HepG2 (cell line): Measurements from ENCODE around the gene SNHG17. TPM values are rescaled to one million over a fixed set of nuclear protein-coding genes. Genes with fewer than 3 reads are reported as not detected.
A peak's percentile ranks its signal among the peaks of the same experiment; 100 is the strongest.

Experiments used
- ATAC-seq: fragments of 200-7000 bp; cut with Tn5 transposase; 3 replicates; pipeline ENCODE4 v1.9.1; 2020; ENCODE audit warnings: mild to moderate bottlenecking, moderate library complexity
- BruUV-seq: library from RNA; stranded (reverse); fragments of 400-500 nt; replicated peaks from 2 replicates; lab custom pipeline; 2021; lab: Mats Ljungman, UMichigan
- CTCF ChIA-PET: fragments of 300-600 bp; formaldehyde crosslinking; extraction: SDS; loops from one replicate; lab custom pipeline; 2021; ENCODE audit warnings: low total read pairs, inconsistent platforms, low intra/inter-chr PET ratio; lab: Yijun Ruan, JAX
- POLR2A ChIA-PET: fragments of 350-600 bp; sonication (Branson Sonifier 250); formaldehyde crosslinking; loops from one replicate; lab custom pipeline; 2020; ENCODE audit warnings: antibody characterized with exemption, inconsistent platforms; lab: Yijun Ruan, JAX
- DNase-seq: peaks from one replicate; pipeline ENCODE4 v3.0.0-alpha.2; 2015; ENCODE audit warnings: low spot score
- FAIRE-seq: peaks from 3 replicates; lab custom pipeline; 2011; peaks lifted over from hg19 to GRCh38; lab: Jason Lieb, UNC
- H2AFZ ChIP-seq: one replicate; pipeline ENCODE4 v1.6.1; 2011; ENCODE audit warnings: low read length, inconsistent platforms
- H3K27ac ChIP-seq: fragments of 300-600 bp; 3 replicates; pipeline ENCODE4 v1.8.0; 2011; ENCODE audit warnings: mixed run types, mild to moderate bottlenecking, mixed read lengths, low read length, inconsistent platforms; ENCODE audit not compliant: insufficient read depth; ENCODE audit errors: extremely low read length
- H3K27me3 ChIP-seq, 2 experiments: fragments of 200-600 bp in 1 of 2; 2 replicates in 1 of 2; 3 replicates in 1 of 2; pipeline versions ENCODE4 v1.6.0 to v1.8.0; 2011; ENCODE audit warnings: low read length in 2 of 2, mild to moderate bottlenecking in 2 of 2, moderate library complexity in 2 of 2, inconsistent platforms in 1 of 2; ENCODE audit not compliant: insufficient read depth in 2 of 2, control insufficient read depth in 1 of 2
- H3K36me3 ChIP-seq, 2 experiments: fragments of 200-600 bp in 1 of 2; replicated peaks in 1 of 2; 2 replicates in 1 of 2; 3 replicates in 1 of 2; pipeline versions ENCODE4 v1.5.1 to v1.8.0; 2011; ENCODE audit warnings: low read length in 2 of 2, inconsistent platforms in 1 of 2; ENCODE audit not compliant: insufficient read depth in 2 of 2, control insufficient read depth in 1 of 2
- H3K4me1 ChIP-seq: 2 replicates; pipeline ENCODE4 v1.5.1; 2012; ENCODE audit warnings: low read length, inconsistent platforms; ENCODE audit not compliant: insufficient read depth
- H3K4me2 ChIP-seq: 2 replicates; pipeline ENCODE4 v1.6.0; 2011; ENCODE audit warnings: low read depth, low read length, inconsistent platforms
- H3K4me3 ChIP-seq, 3 experiments: fragments of 200-600 bp in 1 of 3; sonication (generic), shearing (Covaris generic) in 1 of 3; replicated peaks in 1 of 3; 2 replicates each; pipeline ENCODE4 v1.5.1; 2011 to 2016; ENCODE audit warnings: low read length in 3 of 3, inconsistent platforms in 2 of 3, low read depth in 2 of 3, mild to moderate bottlenecking in 2 of 3, control low read depth in 1 of 3, mixed read lengths in 1 of 3; ENCODE audit not compliant: insufficient read depth in 1 of 3
- H3K79me2 ChIP-seq: one replicate; pipeline ENCODE4 v1.6.1; 2011; ENCODE audit warnings: low read length, inconsistent platforms; ENCODE audit not compliant: insufficient read depth
- H3K9ac ChIP-seq: 2 replicates; pipeline ENCODE4 v1.6.0; 2011; ENCODE audit warnings: mild to moderate bottlenecking, low read depth, low read length, inconsistent platforms; ENCODE audit not compliant: insufficient read depth
- H3K9me3 ChIP-seq: 2 replicates; pipeline ENCODE4 v1.5.1; 2012; ENCODE audit warnings: mild to moderate bottlenecking, low read length
- H4K20me1 ChIP-seq: 2 replicates; pipeline ENCODE4 v1.6.0; 2011; ENCODE audit warnings: inconsistent platforms, mild to moderate bottlenecking, low read length, moderate library complexity; ENCODE audit not compliant: insufficient read depth
- HCFC1 ChIP-seq: fragments of 150-350 bp; IDR thresholded peaks from 2 replicates; pipeline ENCODE4 v1.6.1; 2014; ENCODE audit warnings: low read depth, low read length
- MAFK ChIP-seq, 2 experiments: IDR thresholded peaks in 1 of 2; conservative IDR thresholded peaks in 1 of 2; 2 replicates each; pipeline ENCODE4 v1.6.1; 2011; ENCODE audit warnings: improper control_type of control experiment in 2 of 2, low read length in 2 of 2
- PHF20 ChIP-seq: sonication (generic); formaldehyde crosslinking; IDR thresholded peaks from 2 replicates; pipeline ENCODE4 v1.5.0; 2020; ENCODE audit warnings: mild to moderate bottlenecking, missing genetic modification reagents
- ZGPAT ChIP-seq: IDR thresholded peaks from 2 replicates; pipeline ENCODE4 v1.6.1; 2016; ENCODE audit warnings: mild to moderate bottlenecking
- ZKSCAN1 ChIP-seq: fragments of 150-350 bp; IDR thresholded peaks from 2 replicates; pipeline ENCODE4 v1.6.1; 2014; ENCODE audit warnings: low read length
- ZNF343 ChIP-seq: sonication (generic); formaldehyde crosslinking; IDR thresholded peaks from 2 replicates; pipeline ENCODE4 v1.4.0; 2020; ENCODE audit warnings: mild to moderate bottlenecking, missing genetic modification reagents
- ZNF724P ChIP-seq: sonication (generic); formaldehyde crosslinking; IDR thresholded peaks from 2 replicates; pipeline ENCODE4 v1.8.0; 2022; ENCODE audit warnings: missing genetic modification reagents, borderline replicate concordance
- WGBS: methylation state at CpG from one replicate; pipeline ENCODE4 v1.1.6; 2017; ENCODE audit warnings: low lambda C conversion rate; 5-methylcytosine and 5-hydroxymethylcytosine counted together
- in situ Hi-C: cut with HindIII; loops from 2 replicates; pipeline ENCODE4 v1.10.0; 2017; ENCODE audit warnings: low pct_unique_long_range_greater_than_20kb; ENCODE audit not compliant: extremely low pct_ligation_motif_present
- intact Hi-C: fragments of 100-400 bp; cut with micrococcal nuclease; formaldehyde crosslinking; loops from one replicate; pipeline ENCODE4 v1.10.0; 2022; ENCODE audit not compliant: unreplicated experiment
- polyA plus RNA-seq, 8 experiments: library from polyadenylated mRNA; depleted of rRNA in 3 of 8; stranded (reverse) in 7 of 8; unstranded in 1 of 8; fragments of >200 nt; fragmentation: Illumina TruSeq in 4 of 8; extraction: Trizol in 4 of 8; gene quantifications; 2 replicates each; pipeline versions ENCODE4 v1.2.1 to v1.2.3, GENCODE V29; 2011 to 2016; ENCODE audit warnings: low read depth in 4 of 8, missing spikeins in 1 of 8, mixed read lengths in 1 of 8; ENCODE audit not compliant: insufficient read depth in 1 of 8
- total RNA-seq, 5 experiments: library from RNA; depleted of rRNA; stranded (reverse); fragments of >200 nt; fragmentation: Illumina TruSeq; extraction: Trizol; gene quantifications; 2 replicates each; pipeline ENCODE4 v1.2.3, GENCODE V29; 2016; ENCODE audit warnings: low read depth in 1 of 5

The SNHG17 gene
- total and polyA plus RNA-seq, 2 of the 13 experiments (the other 11 are each of a cell fraction or from before 2014, with no cell fraction given) = 26.2 to 41.2 TPM

GRCh38 chr20:38414769-38415450 is 20.2 kb downstream of the SNHG17 start:
- TF ChIP-seq PHF20 (no peak), MAFK (conservative IDR thresholded peaks at IDR 0.05 in 1 of 2, IDR thresholded peaks at IDR 0.05 in 1 of 2; ENCODE audit: low read length in 2 of 2) (peak; percentile 53 to 55)
- Histone ChIP-seq H3K9ac (no peak overlapping the region), H4K20me1 (peaks cover 5% of the 10 kb centered on the region; the same call in 1 of the 2 replicates), H3K36me3 (peaks cover 16 to 22% of the 10 kb centered on the region in 2 experiments), H3K4me1 (no peaks in the 10 kb centered on the region), H3K79me2 (no peaks in the 10 kb centered on the region), H3K4me2 (no peak overlapping the region), H2AFZ (no peak overlapping the region), H3K27ac (no peak overlapping the region), H3K27me3 (no peaks in the 10 kb centered on the region), H3K4me3 (no peak overlapping the region), H3K9me3 (no peaks in the 10 kb centered on the region)
- no peak for ATAC-seq
- ChIA-PET CTCF (no interaction called here), POLR2A (interaction anchor here (7.7 kb wide), 1 partner anchor 18 kb away, joined by 45 read pairs; the partner anchor contains the start of gene SNHG17)
- in situ Hi-C loops = loop anchor here (5.0 to 25.0 kb wide), 2 partner anchors 188 to 353 kb away; no protein-coding TSS in a partner anchor
- BruUV-seq = no TSS peak
- no peak for FAIRE-seq
- DNase-seq = no peak
- intact Hi-C loops = no loop called here
- 97% methylated on average over 14 of the region's 14 CpGs for WGBS

- TF ChIP-seq ZNF343 (no peak), ZGPAT (CRISPR knock-in tag) (no peak), HCFC1 (no peak), ZKSCAN1 (no peak), ZNF724P (no peak)
- WGBS = 90% methylated on average over 9 of the region's 9 CpGs
- no peak overlapping the region for H3K4me2 ChIP-seq
- H3K4me3 ChIP-seq = no peak overlapping the region
- no TSS peak for BruUV-seq
- DNase-seq = no peak
- no peak for FAIRE-seq
- peaks cover 8% of the 10 kb centered on the region for H3K4me1 ChIP-seq
- H3K36me3 ChIP-seq = peaks cover 0 to 4% of the 10 kb centered on the region in 2 experiments; a peak in 2 of 5 replicates
- in situ Hi-C loops = loop anchor here (5.0 to 25.0 kb wide), 2 partner anchors 186 to 351 kb away; no protein-coding TSS in a partner anchor
- H3K79me2 ChIP-seq = no peaks in the 10 kb centered on the region
- intact Hi-C loops = no loop called here
- no peak overlapping the region for H3K27ac ChIP-seq
- no peaks in the 10 kb centered on the region for H4K20me1 ChIP-seq
- POLR2A ChIA-PET = no interaction called here
- H3K27me3 ChIP-seq = no peaks in the 10 kb centered on the region
- CTCF ChIA-PET = no interaction called here
- H3K9ac ChIP-seq = no peak overlapping the region
- no peak overlapping the region for H2AFZ ChIP-seq
- no peak for ATAC-seq
- no peaks in the 10 kb centered on the region for H3K9me3 ChIP-seq
Observed at GRCh38 chr20:38412877-38413577, 22.1 kb downstream of the SNHG17 start.
